ENCODE results near the gene NPR1.

DNA sequence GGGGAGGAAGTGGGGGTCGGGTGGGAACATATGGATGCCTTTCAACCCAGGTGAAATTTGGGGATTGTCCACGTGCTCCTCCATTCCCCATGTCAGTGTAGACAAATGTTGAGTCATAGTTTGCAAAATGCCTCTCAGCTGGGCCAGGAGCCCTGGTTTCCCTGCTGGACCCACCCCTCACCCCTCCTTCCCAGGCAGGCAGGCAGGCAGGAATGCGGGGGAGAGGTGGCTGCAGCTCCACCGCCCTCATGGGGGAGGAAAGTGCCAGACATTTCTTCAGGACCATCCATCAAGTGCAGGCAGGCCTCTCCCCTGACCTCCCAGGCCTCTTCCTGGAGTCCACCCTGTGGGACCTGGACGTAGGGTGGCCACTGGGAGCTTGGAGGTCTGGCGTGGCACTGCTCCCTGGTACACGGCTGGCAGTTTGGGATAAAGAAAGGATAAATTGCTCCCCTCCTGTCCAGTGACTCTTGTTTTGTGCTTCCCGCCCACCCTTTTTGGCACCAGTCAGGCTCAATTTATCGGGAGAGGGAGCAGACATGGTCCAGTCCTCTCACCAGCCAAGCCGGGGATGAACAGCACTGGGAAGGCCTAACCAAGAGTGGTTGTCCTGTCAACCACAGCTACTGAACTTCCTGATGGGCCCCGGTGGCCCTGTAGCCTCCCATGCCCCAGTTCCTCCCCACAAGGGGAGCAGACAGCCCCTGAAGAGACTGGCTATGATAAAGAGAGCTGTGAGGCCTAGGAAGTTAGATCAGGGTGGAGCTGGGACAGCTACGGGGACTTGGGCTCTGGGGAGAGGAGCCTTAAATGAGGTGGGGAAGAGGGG, 18.9 kb downstream of the NPR1 start:
- TF ChIP-seq, protein P1, sequence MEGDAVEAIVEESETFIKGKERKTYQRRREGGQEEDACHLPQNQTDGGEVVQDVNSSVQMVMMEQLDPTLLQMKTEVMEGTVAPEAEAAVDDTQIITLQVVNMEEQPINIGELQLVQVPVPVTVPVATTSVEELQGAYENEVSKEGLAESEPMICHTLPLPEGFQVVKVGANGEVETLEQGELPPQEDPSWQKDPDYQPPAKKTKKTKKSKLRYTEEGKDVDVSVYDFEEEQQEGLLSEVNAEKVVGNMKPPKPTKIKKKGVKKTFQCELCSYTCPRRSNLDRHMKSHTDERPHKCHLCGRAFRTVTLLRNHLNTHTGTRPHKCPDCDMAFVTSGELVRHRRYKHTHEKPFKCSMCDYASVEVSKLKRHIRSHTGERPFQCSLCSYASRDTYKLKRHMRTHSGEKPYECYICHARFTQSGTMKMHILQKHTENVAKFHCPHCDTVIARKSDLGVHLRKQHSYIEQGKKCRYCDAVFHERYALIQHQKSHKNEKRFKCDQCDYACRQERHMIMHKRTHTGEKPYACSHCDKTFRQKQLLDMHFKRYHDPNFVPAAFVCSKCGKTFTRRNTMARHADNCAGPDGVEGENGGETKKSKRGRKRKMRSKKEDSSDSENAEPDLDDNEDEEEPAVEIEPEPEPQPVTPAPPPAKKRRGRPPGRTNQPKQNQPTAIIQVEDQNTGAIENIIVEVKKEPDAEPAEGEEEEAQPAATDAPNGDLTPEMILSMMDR (IDR thresholded peaks at IDR 0.05) = no peak
- TF ChIP-seq EP300 (IDR thresholded peaks at IDR 0.05) = no peak
